ENCODE results near the gene GSPT1.

- no peak for TF ChIP-seq CTCF (IDR thresholded peaks at IDR 0.05)
- TF ChIP-seq EP300 (IDR thresholded peaks at IDR 0.05) = no peak
- TF ChIP-seq POLR2A (IDR thresholded peaks at IDR 0.05) = no peak
Observed at GRCh38 chr16:11946433-11946832, 30.7 kb upstream of the GSPT1 start.
